Esophagus muscularis mucosa (tissue), 4 donors: ENCODE data around the gene DCLK2. TPM values are rescaled to one million over a fixed set of nuclear protein-coding genes. Genes with fewer than 3 reads are reported as not detected.

Experiments used
- DNase-seq: peaks from one replicate; pipeline ENCODE4 v3.0.0-alpha.2; 2017; ENCODE audit errors: extremely low spot score
- H3K27ac ChIP-seq, 4 donors: fragments of 200-600 bp; sonication (generic); replicated peaks in 1 of 4; 1 replicate in 3 of 4; 2 replicates in 1 of 4; pipeline ENCODE4 v1.5.1; 2016 to 2019; ENCODE audit warnings: mild to moderate bottlenecking in 1 of 4
- H3K27me3 ChIP-seq, 4 donors: fragments of 200-600 bp; sonication (generic); one replicate each; pipeline versions ENCODE4 v1.5.1 to v1.6.0; 2016 to 2019
- H3K36me3 ChIP-seq, 4 donors: fragments of 200-600 bp; sonication (generic); one replicate each; pipeline ENCODE4 v1.5.1; 2016 to 2019
- H3K4me1 ChIP-seq, 4 donors: fragments of 200-600 bp; sonication (generic); one replicate each; pipeline ENCODE4 v1.5.1; 2016 to 2019
- H3K4me3 ChIP-seq, 4 donors: fragments of 200-600 bp; sonication (generic); 1 replicate in 2 of 4; 2 replicates in 2 of 4; pipeline ENCODE4 v1.5.1; 2016 to 2019; ENCODE audit warnings: mild to moderate bottlenecking in 4 of 4, moderate library complexity in 1 of 4
- H3K9me3 ChIP-seq, 4 donors: fragments of 200-600 bp; sonication (generic); 1 replicate in 3 of 4; 2 replicates in 1 of 4; pipeline ENCODE4 v1.5.1; 2016 to 2019
- EP300 ChIP-seq: sonication (generic); formaldehyde crosslinking; IDR thresholded peaks from one replicate; pipeline ENCODE4 v1.6.1; 2017; ENCODE audit warnings: antibody characterized with exemption
- POLR2A ChIP-seq: fragments of 450-650 bp; IDR thresholded peaks from one replicate; pipeline ENCODE4 v1.6.1; 2017; ENCODE audit warnings: antibody characterized with exemption, moderate library complexity, mild to moderate bottlenecking, low read depth
- POLR2AphosphoS5 ChIP-seq, 2 donors: sonication (generic); formaldehyde crosslinking; IDR thresholded peaks; one replicate each; pipeline ENCODE4 v1.6.1; 2017; ENCODE audit warnings: antibody characterized with exemption in 2 of 2
- WGBS: methylation state at CpG from one replicate; pipeline ENCODE4 v1.1.5; 2018; 5-methylcytosine and 5-hydroxymethylcytosine counted together
- intact Hi-C: fragments of 100-400 bp; cut with DNase I; formaldehyde crosslinking; loops from one replicate; pipeline ENCODE4 v1.15.1; 2023
- total RNA-seq, 4 donors: library from RNA; depleted of rRNA; stranded (reverse); fragments of >200 nt; gene quantifications; one replicate each; pipeline versions ENCODE4 v1.1.0 to v1.2.1, GENCODE V29; 2016
- TF ChIP-seq, protein P1 (sequence below), 3 experiments: fragments of 200-600 bp in 2 of 3; fragments of 450-650 bp in 1 of 3; sonication (generic) in 2 of 3; IDR thresholded peaks; one replicate each; pipeline ENCODE4 v1.5.1; 2017 to 2019; ENCODE audit warnings: antibody characterized with exemption in 3 of 3, mild to moderate bottlenecking in 2 of 3, moderate library complexity in 1 of 3

The DCLK2 gene
- total RNA-seq, 4 donors from 2014 or later, result 15.4 to 29.3 (median 19.3) TPM

GRCh38 chr4:150217192-150217591, 138.9 kb downstream of the DCLK2 start:
- TF ChIP-seq, protein P1, sequence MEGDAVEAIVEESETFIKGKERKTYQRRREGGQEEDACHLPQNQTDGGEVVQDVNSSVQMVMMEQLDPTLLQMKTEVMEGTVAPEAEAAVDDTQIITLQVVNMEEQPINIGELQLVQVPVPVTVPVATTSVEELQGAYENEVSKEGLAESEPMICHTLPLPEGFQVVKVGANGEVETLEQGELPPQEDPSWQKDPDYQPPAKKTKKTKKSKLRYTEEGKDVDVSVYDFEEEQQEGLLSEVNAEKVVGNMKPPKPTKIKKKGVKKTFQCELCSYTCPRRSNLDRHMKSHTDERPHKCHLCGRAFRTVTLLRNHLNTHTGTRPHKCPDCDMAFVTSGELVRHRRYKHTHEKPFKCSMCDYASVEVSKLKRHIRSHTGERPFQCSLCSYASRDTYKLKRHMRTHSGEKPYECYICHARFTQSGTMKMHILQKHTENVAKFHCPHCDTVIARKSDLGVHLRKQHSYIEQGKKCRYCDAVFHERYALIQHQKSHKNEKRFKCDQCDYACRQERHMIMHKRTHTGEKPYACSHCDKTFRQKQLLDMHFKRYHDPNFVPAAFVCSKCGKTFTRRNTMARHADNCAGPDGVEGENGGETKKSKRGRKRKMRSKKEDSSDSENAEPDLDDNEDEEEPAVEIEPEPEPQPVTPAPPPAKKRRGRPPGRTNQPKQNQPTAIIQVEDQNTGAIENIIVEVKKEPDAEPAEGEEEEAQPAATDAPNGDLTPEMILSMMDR (IDR thresholded peaks at IDR 0.05), result peak; percentile 30 to 36 (median 31)
- TF ChIP-seq POLR2A, result no peak
- WGBS, result 26% methylated on average over 3 of the region's 3 CpGs
- Histone ChIP-seq H3K27ac (peak overlapping the region in 1 of 4 donors; percentile 4), H3K4me3 (no peak overlapping the region), H3K4me1 (peaks cover 7 to 27% (median 24%) of the 10 kb centered on the region in 4 donors), H3K9me3 (no peaks in the 10 kb centered on the region), H3K27me3 (no peaks in the 10 kb centered on the region), H3K36me3 (no peaks in the 10 kb centered on the region)
- DNase-seq, result no peak
- intact Hi-C loops, result no loop called here

DNA sequence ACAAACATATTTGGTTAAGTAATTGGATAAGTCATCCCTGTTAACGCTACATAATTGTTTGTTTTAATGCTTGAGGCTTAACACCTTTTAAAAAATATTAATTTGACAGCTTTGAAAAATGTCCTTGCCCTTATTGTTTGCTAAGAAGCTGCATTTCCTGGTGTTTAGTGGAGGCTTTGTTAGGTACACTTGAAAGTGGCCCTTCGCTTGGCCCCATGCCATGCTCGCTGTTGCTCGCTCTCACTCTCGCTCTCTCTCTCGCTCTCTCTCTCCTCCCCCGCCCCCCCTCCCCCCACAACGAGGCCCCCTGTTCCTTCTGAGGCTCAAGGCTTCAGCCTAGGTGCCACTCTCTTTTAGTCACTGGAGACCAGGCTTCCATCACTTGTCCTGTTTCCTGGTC, 139.6 kb downstream of the DCLK2 start:
- peak overlapping the region in 1 of 4 donors; percentile 4 for H3K27ac ChIP-seq
- 72% methylated on average over 8 of the region's 8 CpGs for WGBS
- no peak for TF ChIP-seq POLR2A
- no peak for TF ChIP-seq EP300
- no peak for TF ChIP-seq POLR2AphosphoS5 (IDR thresholded peaks at IDR 0.05)
- TF ChIP-seq, protein P1 (IDR thresholded peaks at IDR 0.05), result no peak
- H3K4me1 ChIP-seq, result peaks cover 4 to 30% (median 30%) of the 10 kb centered on the region in 4 donors
- no peak for DNase-seq
- no peaks in the 10 kb centered on the region for H3K27me3 ChIP-seq
- H3K4me3 ChIP-seq, result no peak overlapping the region
- intact Hi-C loops, result no loop called here
- no peaks in the 10 kb centered on the region for H3K9me3 ChIP-seq
- H3K36me3 ChIP-seq, result no peaks in the 10 kb centered on the region

GRCh38 chr4:150218447-150218846, 140.2 kb downstream of the DCLK2 start:
- H3K4me1 ChIP-seq, result peaks cover 4 to 34% (median 33%) of the 10 kb centered on the region in 4 donors
- WGBS, result no CpG with 5 or more reads among the region's 2 CpGs
- intact Hi-C loops, result no loop called here

DNA sequence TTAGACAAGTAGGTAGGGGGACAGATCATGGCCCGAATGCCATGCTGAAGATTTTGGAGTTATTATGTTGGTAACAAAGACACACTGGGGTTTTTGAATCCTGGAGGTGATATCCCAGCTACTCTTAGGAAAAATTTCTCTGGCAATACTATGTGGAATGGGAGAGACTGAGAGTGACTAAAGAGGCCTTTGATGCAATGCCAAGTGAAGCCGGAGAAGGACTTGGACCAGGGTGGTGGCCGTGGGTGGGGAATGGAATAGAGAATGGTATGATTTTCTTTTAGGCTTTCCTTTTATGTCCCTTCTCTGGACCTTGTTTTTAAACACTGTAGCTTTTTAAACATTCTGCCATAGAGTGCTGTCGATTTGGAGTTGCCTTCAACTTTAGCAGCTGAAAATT, 141.6 kb downstream of the DCLK2 start:
- no peak for DNase-seq
- Histone ChIP-seq H3K4me3 (no peak overlapping the region), H3K27ac (no peak overlapping the region), H3K36me3 (no peaks in the 10 kb centered on the region), H3K27me3 (no peaks in the 10 kb centered on the region), H3K9me3 (no peaks in the 10 kb centered on the region), H3K4me1 (peaks cover 6 to 37% (median 36%) of the 10 kb centered on the region in 4 donors)
- intact Hi-C loops, result no loop called here
- 52% methylated on average over 4 of the region's 4 CpGs for WGBS
- TF ChIP-seq POLR2AphosphoS5 (IDR thresholded peaks at IDR 0.05) (no peak), EP300 (no peak), POLR2A (no peak)
- TF ChIP-seq, protein P1 (IDR thresholded peaks at IDR 0.05), result no peak

More at GRCh38 chr4:150218447-150218846, 140.2 kb downstream of the DCLK2 start:
- no peak overlapping the region for H3K27ac ChIP-seq
- no peaks in the 10 kb centered on the region for H3K36me3 ChIP-seq
- no peak for TF ChIP-seq POLR2A
- TF ChIP-seq, protein P1 (IDR thresholded peaks at IDR 0.05), result no peak
- no peak for TF ChIP-seq EP300
- no peak for TF ChIP-seq POLR2AphosphoS5 (IDR thresholded peaks at IDR 0.05)
- no peaks in the 10 kb centered on the region for H3K9me3 ChIP-seq
- DNase-seq, result no peak
- H3K27me3 ChIP-seq, result no peaks in the 10 kb centered on the region
- H3K4me3 ChIP-seq, result no peak overlapping the region

- H3K4me1 ChIP-seq, result peaks cover 23 to 32% (median 27%) of the 10 kb centered on the region in 4 donors
- no peaks in the 10 kb centered on the region for H3K27me3 ChIP-seq
- H3K9me3 ChIP-seq, result no peaks in the 10 kb centered on the region
- 39% methylated on average over 6 of the region's 6 CpGs for WGBS
- H3K4me3 ChIP-seq, result no peak overlapping the region
- intact Hi-C loops, result no loop called here
- peak overlapping the region in 3 of 4 donors; percentile 2 to 43 (median 37) for H3K27ac ChIP-seq
- TF ChIP-seq POLR2A, result no peak
- TF ChIP-seq, protein P1 (IDR thresholded peaks at IDR 0.05), result no peak
- TF ChIP-seq POLR2AphosphoS5 (IDR thresholded peaks at IDR 0.05), result no peak
- no peak for TF ChIP-seq EP300
- DNase-seq, result no peak
- H3K36me3 ChIP-seq, result no peaks in the 10 kb centered on the region
These were observed 146.8 kb downstream of the DCLK2 start for GRCh38 chr4:150224896-150225591.
